Ecto neural progenitor cell (in vitro differentiated cells): ENCODE results near the gene ZNF91.
"Not testable (repeated sequence)": the region's sequence is repeated elsewhere in the genome, so short reads cannot be mapped to it uniquely, and the experiment has no call there.

Source experiments
- DNase-seq: peaks from one replicate; pipeline ENCODE4 v3.0.0-alpha.2; 2018; ENCODE audit warnings: low spot score

ZNF91 gene

DNA sequence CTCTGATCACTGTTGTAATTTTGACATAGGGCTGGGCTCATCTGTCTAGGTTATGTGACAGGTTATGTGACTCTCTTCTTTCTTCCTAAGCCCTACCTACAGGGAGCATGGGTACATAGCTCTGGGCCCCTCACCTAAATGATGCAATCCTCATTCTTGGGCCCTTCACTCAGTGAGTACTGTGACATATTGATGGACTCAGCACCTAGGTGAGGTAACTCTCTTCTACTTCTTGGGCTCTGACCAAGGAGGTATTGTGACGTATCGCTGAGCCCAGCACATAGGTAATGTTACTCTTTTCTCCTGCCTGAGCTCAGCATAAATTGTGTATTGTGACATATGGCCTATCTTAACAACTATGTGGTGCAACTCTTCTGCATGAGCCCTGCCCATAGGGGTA lies 76.3 kb downstream of the ZNF91 start:
- not testable (repeated sequence) for DNase-seq

DNA sequence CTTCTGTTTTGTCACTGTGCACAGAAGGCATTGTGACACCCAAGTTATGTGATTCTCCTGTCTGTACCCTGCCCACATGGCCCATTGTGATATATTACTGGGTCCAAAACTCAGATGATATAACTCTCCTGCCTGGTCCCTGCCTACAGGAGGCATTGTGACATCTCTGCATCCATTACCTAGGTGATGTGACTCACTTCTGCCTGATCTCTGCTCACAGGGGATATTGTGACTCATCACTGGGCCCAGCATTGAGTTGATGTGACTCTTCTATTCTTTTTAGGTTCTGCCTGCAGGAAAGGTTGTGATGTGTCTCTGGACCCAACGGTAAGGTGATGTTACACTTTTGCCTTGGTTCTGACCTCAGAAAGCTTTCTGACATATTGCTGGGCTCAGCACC lies 77.1 kb downstream of the ZNF91 start:
- no peak for DNase-seq

DNA sequence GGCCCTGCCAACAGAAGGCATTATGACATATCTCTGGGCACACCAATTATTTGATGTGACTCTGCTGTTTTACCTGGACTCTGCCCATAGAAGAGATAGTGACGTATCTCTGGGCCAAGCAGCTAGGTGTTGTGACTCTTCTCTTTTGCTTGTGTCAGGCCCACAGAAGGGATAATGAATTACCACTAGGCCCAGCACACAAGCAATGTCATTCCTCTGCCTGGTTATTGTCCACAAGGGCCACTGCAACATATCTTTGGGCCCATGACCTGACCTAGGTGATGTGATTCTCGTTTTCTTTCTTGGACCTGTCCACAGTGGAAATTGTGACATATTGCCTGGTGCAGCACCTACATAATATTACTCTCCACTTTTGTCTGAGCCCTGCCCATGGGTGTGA lies 80.0 kb downstream of the ZNF91 start:
- DNase-seq: no peak

DNA sequence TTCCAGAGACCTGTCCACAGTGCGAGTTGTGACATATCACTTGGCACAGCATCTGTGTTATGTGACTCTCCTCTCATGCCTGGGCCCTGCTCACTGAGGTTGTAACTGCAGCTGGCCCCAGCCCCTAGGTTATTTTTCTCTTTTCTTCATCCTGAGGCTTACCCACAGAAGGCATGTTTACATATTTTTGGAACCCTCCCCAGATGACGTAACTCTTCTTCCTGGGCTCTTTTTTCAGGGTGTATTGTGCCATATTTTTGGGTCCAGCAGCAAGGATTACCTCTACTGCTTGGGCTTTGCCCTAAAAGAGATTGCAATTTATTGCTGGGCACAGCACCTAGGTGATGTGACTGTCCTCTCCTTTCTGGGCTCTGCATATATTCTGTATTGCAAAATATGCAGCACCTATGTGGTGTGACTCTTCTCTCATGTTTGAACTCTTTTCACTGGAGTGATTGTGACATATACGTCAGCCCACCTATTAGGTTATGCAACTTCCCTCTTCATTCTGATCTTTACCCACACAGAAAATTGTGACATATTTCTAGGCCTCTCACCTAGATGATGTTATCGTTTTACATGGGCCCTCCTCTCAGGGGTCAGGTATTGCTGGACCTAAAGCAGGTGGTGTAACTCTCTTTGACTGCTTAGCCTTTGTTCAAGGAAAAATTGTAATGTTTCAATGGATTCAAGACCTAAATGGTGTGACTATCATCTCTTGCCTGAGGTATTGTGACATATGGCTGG lies 80.6 kb downstream of the ZNF91 start:
- DNase-seq: no peak

DNA sequence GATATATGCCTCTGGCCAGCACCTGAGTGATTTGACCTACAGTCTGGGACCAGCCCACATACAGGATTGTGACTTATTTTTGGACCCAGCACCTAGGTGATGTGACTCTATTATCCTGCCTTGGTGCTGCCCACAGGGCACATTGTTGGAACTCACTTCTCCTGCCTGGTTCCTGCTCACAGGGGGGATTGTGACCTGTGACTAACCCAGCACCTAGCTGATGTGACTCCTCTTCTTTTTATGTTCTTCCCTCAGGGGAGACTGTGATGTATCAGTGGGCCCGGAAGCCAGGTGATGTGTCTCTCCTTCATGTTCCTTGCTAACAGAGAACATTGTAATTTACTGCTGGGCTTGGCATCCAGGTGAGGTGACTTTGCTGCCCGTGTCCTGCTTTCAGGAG lies 82.1 kb downstream of the ZNF91 start:
- DNase-seq: no peak

DNA sequence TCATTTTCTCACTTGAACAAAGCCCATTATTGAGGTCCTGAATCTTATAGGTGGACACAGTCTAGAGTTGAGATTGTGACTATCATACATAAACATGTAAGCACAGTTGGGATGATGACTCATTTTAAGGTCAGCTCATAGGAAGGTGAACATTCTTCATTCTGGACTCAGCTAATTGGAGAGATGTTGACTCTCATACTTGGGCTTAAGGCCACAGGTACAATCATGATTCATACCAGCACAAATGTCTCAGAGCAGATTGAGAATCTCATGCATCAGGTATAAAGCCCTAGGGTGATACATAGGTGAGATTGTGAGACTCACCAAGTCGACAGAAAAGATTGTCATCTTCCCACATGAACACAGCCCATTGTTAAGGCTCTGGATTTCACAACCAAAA lies 82.8 kb downstream of the ZNF91 start:
- DNase-seq: no peak

DNA sequence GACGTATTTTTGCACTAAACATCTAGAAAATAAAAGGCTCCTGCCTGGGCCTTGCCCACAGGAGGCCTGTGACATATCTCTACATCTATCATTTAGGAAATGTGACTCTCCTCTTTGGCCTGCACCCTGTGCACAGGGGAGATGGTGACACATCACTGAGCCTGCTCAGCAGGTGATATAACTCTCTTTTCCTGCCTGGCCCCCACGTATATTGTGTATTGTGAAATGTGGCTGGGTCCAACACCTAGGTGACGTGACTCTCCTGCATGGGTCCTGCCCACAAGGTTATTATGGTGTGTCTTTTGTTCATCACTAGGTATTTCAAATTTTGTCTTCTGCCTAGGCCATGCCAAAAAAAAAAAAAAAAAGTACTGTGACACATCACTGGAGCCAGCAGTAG lies 83.7 kb downstream of the ZNF91 start:
- DNase-seq: no peak

DNA sequence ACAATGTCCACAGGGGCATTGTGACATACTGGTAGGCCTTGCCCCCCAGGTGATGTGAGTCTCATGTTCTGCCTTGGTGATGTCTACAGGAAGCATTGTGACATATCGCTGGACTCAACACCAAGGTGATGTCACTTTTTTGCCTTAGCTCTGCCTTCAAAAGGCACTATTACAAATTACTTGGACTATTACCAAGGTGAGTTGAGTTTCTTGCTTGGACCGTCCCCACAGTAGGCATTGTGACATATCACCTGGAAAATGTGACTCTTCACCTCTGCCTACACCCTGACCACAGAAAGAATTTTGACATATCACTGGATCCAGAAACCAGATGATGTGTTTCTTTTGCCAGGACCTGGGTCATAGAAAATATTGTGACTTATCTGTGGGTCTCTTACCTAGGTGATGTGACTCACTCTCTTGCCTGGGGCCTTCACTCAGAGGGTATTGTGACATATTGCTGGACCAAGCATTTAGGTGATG lies 84.5 kb downstream of the ZNF91 start:
- DNase-seq: no peak

DNA sequence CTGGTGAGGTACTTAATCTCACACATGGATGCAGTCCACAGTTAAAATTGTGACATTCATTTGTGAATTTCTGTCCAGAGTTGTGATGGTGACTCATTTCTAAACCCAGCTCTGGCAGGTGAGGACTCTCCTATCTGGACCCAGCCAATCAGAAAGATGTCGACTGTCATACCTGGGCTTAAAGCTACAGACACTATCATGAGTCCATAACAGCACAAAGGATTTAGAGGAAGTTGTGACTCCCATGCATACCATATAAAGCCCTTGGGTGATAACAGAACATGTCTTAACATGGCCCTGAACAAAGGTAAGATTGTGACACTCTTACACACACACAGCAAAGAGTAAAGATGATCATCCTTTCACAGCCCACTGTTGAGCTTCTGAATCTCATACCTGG lies 85.3 kb downstream of the ZNF91 start:
- no peak for DNase-seq

DNA sequence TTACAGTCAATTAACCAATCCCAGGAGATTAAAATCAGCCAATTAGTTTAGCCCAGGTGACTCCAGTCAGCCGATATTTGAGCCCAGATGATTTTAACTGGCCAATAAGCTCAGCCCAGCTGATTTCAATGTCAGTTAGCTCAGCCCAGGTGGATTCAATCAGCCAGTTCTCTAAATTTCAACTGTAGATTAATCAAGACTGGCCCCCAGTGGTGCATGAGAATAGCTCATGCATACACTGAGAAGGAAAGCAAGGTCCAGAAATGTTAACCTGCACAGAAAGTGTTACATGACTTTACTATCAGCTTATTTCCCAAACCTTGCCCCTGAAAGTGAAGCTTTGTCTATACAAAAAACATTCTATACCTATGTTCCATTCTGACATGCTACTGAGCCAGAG lies 89.7 kb downstream of the ZNF91 start:
- no peak for DNase-seq

DNA sequence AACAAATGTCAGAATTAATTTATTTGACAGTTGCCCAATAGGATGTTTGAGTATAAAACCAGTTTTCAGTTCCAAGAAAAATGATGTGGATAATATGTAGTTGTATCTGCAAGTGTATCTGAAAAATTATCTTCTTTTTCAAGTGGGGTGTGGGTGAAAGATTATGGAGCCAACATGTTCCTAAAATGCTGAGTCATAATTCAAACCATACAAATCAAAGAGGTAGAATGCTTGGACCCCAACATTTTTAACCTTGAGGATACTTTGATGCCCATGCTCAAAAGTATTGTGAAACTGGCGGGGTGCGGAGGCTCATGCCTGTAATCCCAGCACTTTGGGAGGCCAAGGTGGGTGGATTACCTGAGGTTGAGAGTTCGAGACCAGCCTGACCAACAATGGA lies 91.0 kb downstream of the ZNF91 start:
- no peak for DNase-seq

DNA sequence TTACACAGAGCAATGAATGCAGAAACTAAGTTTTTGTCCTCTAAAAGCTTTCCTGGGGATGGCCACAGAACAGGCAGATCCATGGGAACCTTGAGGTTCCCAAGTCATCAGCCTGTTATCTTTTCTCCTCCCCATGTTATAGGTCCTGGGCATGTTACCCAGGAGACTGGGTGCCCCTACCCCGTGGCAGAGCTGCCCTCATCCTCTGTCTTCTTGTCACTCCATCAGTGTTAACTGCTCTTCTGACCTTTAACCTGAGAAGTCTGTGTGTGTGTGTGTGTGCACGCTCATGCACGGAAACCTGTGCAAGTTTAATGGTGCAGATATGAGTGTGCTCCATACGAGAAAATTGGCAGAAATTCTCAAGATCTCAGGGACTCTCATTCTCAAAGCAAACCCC lies 101.1 kb downstream of the ZNF91 start:
- DNase-seq: no peak

DNA sequence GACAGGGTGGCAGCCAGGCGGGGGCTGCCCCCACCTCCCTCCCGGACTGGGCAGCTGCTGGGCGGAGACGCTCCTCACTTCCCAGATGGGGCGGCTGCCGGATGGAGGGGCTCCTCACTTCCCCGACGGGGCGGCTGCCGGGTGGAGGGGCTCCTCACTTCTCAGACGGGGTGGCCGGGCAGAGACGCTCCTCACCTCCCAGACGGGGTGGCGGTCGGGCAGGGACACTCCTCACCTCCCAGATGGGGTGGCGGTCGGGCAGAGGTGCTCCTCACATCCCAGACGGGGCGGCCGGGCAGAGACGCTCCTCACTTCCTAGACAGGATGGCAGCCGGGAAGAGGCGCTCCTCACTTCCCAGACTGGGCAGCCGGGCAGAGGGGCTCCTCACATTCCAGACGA lies 105.3 kb downstream of the ZNF91 start:
- DNase-seq: not testable (repeated sequence)
